ENCODE results near the gene C12orf42.

C12orf42 gene

GRCh38 chr12:103423516-103423910 is 72.3 kb downstream of the C12orf42 start:
- no peak for TF ChIP-seq POLR2A (IDR thresholded peaks at IDR 0.05; ENCODE audit: low read depth, low read length)
- FAIRE-seq (no peak), DNase-seq (ENCODE audit: insufficient read length, low spot score) (no peak)

- no peak for TF ChIP-seq POLR2A (IDR thresholded peaks at IDR 0.05; ENCODE audit: low read depth, low read length)
- FAIRE-seq: no peak
- no peak for DNase-seq (ENCODE audit: insufficient read length, low spot score)
These were observed 72.8 kb downstream of the C12orf42 start for GRCh38 chr12:103422746-103423515.

- FAIRE-seq (no peak), DNase-seq (ENCODE audit: insufficient read length, low spot score) (no peak)
- no peak for TF ChIP-seq POLR2A (IDR thresholded peaks at IDR 0.05; ENCODE audit: low read depth, low read length)
These were observed 73.4 kb downstream of the C12orf42 start for GRCh38 chr12:103422328-103422727.

GRCh38 chr12:103421402-103421801 is 74.4 kb downstream of the C12orf42 start:
- FAIRE-seq (no peak), DNase-seq (ENCODE audit: insufficient read length, low spot score) (no peak)
- TF ChIP-seq POLR2A (IDR thresholded peaks at IDR 0.05; ENCODE audit: low read depth, low read length): no peak

GRCh38 chr12:103415681-103416080 is 80.1 kb downstream of the C12orf42 start:
- no peak for DNase-seq (ENCODE audit: insufficient read length, low spot score)
- no peak for FAIRE-seq
- TF ChIP-seq POLR2A (IDR thresholded peaks at IDR 0.05; ENCODE audit: low read depth, low read length): no peak

GRCh38 chr12:103401421-103401820 is 94.3 kb downstream of the C12orf42 start:
- peak; percentile 24 for DNase-seq (ENCODE audit: insufficient read length, low spot score)
- no peak for FAIRE-seq
- no peak for TF ChIP-seq POLR2A (IDR thresholded peaks at IDR 0.05; ENCODE audit: low read depth, low read length)

- no peak for DNase-seq (ENCODE audit: insufficient read length, low spot score)
- FAIRE-seq: no peak
- TF ChIP-seq POLR2A (IDR thresholded peaks at IDR 0.05; ENCODE audit: low read depth, low read length): no peak
These were observed 95.8 kb downstream of the C12orf42 start for GRCh38 chr12:103399986-103400385.

- DNase-seq (ENCODE audit: insufficient read length, low spot score): no peak
- no peak for TF ChIP-seq POLR2A (IDR thresholded peaks at IDR 0.05; ENCODE audit: low read depth, low read length)
- FAIRE-seq: no peak
These were observed 98.2 kb downstream of the C12orf42 start for GRCh38 chr12:103397536-103397935.

- FAIRE-seq: no peak
These were observed 103.0 kb downstream of the C12orf42 start for GRCh38 chr12:103392722-103393121.

GRCh38 chr12:103391103-103391502 is 104.7 kb downstream of the C12orf42 start:
- FAIRE-seq: no peak
- DNase-seq (ENCODE audit: insufficient read length, low spot score): no peak
- TF ChIP-seq POLR2A (IDR thresholded peaks at IDR 0.05; ENCODE audit: low read depth, low read length): no peak

More at GRCh38 chr12:103392722-103393121, 103.0 kb downstream of the C12orf42 start:
- DNase-seq (ENCODE audit: insufficient read length, low spot score): no peak
- TF ChIP-seq POLR2A (IDR thresholded peaks at IDR 0.05; ENCODE audit: low read depth, low read length): no peak

GRCh38 chr12:103387385-103387784 is 108.4 kb downstream of the C12orf42 start:
- no peak for FAIRE-seq
- TF ChIP-seq POLR2A (IDR thresholded peaks at IDR 0.05; ENCODE audit: low read depth, low read length): no peak
- no peak for DNase-seq (ENCODE audit: insufficient read length, low spot score)

- no peak for FAIRE-seq
- TF ChIP-seq POLR2A (IDR thresholded peaks at IDR 0.05; ENCODE audit: low read depth, low read length): no peak
- no peak for DNase-seq (ENCODE audit: insufficient read length, low spot score)
These were observed 109.3 kb downstream of the C12orf42 start for GRCh38 chr12:103386451-103386850.

GRCh38 chr12:103382736-103383346 is 112.9 kb downstream of the C12orf42 start:
- FAIRE-seq (no peak), DNase-seq (ENCODE audit: insufficient read length, low spot score) (no peak)
- TF ChIP-seq POLR2A (IDR thresholded peaks at IDR 0.05; ENCODE audit: low read depth, low read length): no peak

GRCh38 chr12:103382119-103382518 is 113.6 kb downstream of the C12orf42 start:
- DNase-seq (ENCODE audit: insufficient read length, low spot score) (no peak), FAIRE-seq (no peak)
- no peak for TF ChIP-seq POLR2A (IDR thresholded peaks at IDR 0.05; ENCODE audit: low read depth, low read length)

GRCh38 chr12:103379670-103380069 is 116.1 kb downstream of the C12orf42 start:
- TF ChIP-seq POLR2A (IDR thresholded peaks at IDR 0.05; ENCODE audit: low read depth, low read length): no peak
- DNase-seq (ENCODE audit: insufficient read length, low spot score) (no peak), FAIRE-seq (no peak)

All from H54 (cell line).